Stimulated activated CD8-positive, alpha-beta memory T cell treated with anti-CD3 and anti-CD28 coated beads, Interleukin-7, amount 100 ng/mL, for 4 hours (primary cell): Measurements from ENCODE around the gene NFIA.

Source experiments
- DNase-seq, 2 donors: peaks; one replicate each; pipeline ENCODE4 v3.0.0-alpha.2; 2020; ENCODE audit warnings: low read depth in 2 of 2

The NFIA gene

DNA sequence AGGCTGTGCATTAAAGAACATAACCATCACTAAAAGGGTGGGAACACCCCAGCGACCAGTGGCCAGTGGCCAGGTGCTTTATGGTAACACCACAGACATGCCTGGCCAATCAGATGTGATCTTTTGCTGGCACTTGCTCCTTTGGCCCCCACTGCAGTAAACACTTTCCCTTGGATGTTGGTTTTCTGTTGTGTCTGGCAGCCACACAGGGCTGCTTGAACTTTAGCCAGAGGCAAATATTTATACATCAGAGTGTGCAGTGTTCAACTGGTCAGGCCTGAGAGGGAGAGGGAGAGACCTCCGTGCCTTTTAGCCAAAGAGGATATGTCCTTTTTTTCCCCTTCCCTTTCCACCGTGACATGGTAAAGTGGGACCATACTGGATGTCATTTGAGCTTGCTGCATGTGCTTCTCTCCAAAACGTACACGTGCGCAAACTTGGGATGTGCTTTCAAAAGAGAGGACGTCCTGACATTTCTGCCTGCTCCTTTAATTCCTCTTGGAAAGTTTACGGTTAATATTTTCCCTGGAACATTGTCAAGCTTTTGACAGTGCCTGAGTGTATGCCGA lies 101.2 kb downstream of the NFIA start:
- no peak for DNase-seq

DNA sequence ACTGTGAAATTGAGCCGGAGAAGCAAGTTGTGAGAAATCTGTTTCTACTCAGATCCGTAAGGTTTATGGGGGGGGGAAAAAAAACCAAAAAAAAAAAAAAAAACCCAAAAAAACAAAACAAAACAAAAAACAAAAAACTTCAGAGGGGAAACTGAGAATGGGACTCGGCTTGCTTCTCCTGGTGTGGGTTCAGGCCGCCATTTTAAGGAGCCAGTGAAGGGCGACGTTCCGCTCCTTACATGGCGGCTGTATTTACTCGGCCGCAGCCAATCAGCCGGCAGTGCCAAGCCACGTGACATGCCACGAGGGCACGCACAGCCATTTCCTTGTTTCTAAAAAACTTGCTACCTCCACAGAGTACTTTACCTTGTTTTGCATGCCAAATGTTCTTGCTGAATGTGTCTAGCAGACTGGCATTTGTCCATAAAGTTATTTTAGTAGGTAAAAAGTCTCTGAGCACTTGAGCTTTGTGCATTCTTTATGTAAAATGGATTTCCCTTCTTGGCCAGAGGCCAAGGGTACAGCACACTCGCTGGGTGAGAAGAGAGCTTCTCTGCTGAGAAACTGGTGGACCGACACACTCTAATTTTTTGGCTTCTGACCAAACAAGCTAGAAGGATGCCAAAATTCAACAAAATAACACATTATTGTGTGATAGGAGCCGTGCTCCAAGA lies 101.8 kb downstream of the NFIA start:
- DNase-seq, result no peak

DNA sequence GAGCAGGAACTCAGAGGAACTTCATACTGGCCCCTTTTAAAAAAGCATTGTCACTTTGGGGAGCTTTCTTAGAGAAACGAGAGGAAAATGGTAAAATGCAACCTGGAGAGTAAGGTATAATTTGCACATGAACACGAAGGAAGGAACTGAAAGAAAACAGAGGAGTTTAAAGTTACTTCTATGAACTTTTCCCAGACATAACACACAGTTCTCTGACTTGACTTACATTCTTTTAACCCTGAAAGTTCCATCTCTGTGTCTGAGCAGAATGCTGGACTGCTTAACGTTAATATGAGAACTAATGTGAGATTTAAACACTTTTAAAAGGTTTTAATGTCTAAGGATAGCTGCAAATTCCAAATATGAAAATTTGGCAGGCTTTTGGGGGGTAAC lies 102.3 kb downstream of the NFIA start:
- DNase-seq, result no peak

DNA sequence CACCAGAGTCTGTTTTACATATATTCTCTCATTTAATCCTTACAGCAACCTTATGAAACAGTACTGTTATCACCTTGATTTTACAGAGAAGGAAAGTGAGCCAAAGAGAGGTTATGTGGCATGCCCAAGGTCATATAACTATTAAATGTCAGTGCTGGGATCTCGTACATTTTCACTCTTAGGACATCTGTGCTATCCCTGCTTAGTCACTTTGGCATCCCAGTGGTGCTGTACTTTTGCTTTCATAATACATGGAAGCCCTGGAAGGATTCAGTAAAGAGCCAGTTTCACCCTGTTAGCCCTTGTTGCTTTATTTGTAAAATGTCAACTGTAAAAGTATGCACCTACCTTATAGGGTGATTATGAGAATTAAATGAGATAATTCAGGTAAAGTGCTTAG lies 104.4 kb downstream of the NFIA start:
- no peak for DNase-seq

DNA sequence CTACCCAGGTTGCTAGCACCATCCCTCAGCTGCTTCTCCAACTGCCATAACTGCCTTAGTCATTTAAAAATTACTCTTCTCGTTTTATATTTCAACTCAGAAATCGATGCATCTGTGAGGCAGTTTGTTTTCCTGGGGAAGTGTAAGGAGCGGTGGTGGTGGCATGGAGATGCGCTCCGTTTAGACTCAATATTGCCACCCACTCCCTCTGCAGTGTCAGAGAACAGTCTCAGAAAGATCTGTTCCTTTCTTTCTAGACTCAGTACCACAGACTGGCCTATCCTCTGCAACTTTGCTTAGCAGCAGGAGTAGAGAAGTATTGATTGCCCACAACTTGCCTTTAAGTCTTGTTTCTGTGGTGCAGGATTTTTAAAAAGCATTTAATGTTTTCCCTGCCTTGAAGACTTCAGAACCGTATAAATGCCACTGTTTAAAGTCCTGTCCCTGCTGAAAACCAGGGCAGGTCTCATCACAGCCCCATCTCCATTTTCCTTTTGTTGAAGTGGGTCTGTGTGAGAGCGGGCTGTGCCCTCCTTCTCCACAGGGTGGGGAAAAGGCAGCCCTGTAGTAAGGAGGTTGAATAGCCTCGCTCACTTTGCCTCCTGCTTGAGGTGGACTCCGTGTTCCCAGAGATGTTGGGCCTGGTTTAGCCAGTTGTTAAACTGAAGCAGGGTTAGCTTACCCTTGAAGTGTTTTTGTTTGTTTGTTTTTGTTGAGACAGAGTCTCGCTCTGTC lies 105.2 kb downstream of the NFIA start:
- DNase-seq, result no peak

DNA sequence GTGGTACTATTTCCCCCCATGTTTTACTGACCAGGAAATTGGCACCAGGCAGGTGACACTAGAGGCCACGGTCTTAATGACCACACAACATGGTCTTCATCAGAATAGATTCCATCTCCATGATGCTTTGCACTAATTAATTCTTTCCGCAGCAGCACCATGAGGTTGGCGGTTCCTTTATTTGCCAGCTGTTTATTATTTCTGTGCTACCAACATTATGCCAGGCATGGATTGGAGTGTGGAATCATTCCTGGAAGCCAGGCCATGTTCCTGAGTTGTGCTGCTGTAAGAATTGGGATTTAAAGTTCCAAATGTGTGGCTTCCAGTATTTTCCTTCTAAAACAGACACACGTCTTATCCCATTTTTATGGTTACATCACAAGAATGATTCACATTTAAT lies 107.8 kb downstream of the NFIA start:
- no peak for DNase-seq

DNA sequence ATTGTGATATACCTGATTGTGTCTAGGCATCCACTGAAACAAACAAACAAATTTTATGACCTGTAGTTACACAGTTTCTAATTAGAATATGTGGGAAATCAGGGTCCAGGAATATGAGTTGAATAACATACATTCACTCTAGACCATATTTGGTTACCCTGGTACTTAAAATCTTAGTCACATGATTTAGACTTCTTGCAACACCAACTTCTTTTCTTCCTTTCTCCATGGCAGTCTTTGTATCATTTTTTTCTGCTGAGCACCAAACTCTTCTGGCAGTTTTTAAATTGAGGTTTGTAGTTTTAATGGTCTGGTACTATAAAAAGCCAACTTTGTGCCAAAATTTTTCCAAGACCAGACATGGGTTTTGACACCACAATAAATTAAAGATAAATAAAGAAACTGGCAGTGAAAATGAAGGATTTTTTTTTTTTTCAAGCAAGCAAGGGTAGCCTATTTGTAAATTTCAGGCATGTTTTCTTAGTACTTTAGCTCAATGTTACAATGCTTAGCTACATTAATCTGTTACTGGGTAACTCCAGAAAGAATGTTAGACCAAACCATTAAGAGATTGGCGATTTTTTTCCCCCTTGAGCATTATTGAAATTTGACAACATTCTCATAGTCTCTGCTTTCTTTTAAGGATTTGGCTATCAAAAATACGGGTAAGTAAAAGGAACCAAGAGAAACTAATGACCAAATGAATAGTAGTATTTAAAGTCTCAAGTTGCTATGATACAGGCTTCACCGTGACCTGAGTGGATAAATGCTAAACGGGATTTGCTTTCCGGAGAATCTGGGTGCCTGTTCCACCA lies 108.5 kb downstream of the NFIA start:
- no peak for DNase-seq

DNA sequence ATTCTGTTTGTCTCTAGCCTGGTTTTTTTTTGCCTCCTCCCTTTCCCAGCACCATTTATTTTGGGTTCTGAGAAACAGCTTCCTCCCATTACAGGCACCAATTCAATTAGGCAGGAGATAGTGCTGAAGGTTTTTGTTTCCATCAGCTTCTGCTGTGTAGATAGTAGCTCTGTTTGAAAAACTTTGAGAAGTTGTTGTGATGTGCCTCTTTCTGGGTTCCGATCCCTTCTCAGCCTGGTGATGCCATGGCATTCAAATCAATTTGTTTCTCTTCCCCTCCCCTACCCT lies 109.0 kb downstream of the NFIA start:
- DNase-seq, result no peak

DNA sequence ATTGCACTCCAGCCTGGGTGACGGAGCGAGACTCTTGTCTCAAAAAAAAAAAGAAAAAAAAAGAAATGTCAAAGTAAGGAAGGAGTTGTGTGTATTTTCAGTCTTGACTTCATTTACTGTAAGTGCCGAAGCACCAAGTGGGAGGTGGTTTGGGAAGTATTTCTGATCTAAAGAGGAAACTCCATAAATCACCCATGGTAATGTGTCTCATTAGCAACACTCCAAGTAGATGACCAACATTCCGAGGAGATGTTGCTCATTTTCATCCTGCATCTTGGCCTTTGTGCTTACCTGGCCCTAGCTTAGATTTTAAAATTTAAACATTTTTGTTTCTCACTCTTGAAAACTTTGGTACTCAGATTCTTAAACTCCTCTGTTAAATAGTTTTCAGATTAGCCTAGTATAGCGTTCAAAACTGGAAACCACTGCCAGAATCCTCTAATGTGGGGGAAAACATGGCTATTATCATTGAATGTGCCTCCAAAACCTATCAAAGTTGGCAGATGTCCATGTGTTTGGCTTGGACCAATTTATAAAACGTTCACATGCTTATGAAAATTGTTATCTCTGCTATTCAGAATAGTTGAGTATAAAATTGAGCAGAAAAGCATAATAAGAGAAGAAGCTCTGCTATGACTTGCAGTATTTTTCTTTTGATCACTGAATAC lies 110.4 kb downstream of the NFIA start:
- no peak for DNase-seq

DNA sequence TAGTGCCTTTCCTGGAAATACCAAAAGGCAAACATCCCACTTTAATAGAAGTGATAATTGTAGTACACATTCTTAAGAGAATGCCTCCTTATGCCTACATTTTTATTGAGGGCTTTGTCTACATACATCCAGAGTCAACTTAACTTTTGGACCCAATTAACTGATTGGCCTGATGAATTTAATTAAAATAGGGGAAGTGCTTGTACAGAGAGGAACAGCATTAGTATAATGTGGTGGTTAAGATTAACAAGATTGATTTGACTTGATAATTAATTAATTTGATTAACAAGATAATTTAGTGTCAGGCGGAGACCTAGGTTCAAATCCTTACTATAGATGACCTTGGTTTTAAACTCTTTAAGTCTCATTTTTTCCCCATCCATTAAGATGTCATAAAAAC lies 111.4 kb downstream of the NFIA start:
- DNase-seq, result no peak

DNA sequence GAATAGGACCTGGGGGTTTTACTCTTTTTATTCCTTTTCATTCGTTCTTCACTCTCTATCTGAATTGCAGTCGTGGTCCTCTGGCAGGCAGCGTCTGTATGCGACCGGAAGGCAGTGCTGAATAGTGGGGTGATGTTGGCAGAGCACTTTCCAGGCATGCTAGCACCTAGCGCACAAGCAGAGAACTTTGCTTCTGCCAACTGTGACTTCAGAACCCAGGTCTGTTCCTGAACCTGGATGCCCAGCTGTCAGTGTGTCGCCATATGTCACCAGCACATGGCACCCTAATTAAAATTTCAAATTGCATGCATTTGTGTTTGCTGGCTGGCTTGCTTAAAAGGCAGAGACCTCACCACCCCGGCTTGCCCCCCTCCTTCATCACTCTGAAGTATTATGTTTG lies 116.2 kb downstream of the NFIA start:
- no peak for DNase-seq

DNA sequence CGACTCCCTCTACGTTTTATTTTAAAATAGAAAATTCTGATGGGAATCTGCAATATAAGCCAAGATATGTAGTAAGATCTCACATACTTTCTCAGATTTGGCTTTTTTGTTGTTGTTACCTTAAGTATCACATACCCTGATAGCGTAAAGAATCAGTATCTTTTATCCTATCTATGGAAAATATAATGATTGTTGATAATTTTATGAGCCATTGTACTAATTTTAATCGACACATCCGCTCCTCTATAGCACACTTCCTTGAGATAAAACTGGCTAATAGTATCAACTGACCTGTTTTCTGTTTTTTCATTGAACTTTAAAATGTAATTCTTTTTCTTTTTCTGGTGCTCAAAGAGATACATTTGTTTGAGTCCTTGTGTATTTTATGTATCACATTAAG lies 118.7 kb downstream of the NFIA start:
- no peak for DNase-seq

DNA sequence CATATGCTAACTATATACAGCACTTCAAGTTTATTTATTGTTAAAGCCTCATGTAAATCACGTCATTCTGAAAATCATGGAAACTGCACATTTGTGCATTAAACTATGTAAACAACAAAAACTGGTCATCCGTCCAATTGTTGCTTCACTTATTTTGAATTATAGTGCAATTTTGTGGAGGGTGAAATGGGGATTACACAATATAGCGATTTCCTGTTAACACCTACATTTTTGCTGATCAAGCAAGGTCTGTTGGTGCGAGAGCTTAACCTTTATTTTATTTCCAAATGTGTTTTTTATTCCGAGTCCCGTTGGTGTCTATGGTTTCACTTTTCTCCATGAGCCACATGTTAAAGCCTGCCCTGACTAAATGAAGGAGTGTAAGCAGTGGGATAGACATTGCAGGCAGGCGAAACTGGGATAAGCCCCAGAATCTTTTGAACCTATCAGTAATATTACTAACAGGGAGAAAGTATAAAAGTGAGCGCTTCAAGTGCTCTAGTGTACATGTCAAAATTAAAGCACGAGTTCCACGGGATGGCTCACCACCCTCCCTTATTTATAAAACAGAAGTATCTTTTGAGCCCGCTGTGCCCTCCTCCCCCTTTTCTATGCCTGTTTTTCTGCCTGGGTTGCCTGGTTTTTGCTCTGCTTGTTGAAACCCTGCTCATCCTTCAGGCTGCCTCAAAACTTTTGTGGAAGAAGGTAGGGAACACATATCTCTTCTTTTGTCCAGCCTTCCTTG lies 120.7 kb downstream of the NFIA start:
- DNase-seq, result no peak

DNA sequence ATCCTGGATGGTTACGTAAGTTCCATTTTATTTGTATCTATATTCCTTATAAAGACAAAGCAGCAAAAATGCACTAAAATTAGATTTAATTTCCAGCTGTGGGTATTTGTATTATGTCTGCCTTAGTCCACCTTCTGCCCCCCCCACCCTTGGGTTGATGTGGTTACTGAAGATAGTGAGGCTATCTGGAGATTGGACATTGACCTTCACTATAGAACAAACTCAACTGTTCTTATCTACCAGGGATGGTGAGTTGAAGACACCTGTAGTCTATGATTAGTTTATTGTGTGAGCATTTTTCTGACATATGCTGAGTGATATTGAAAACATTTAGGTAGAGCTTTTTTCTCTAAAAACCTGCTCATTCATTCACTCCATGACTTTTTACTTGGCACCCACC lies 122.2 kb downstream of the NFIA start:
- DNase-seq, result no peak

DNA sequence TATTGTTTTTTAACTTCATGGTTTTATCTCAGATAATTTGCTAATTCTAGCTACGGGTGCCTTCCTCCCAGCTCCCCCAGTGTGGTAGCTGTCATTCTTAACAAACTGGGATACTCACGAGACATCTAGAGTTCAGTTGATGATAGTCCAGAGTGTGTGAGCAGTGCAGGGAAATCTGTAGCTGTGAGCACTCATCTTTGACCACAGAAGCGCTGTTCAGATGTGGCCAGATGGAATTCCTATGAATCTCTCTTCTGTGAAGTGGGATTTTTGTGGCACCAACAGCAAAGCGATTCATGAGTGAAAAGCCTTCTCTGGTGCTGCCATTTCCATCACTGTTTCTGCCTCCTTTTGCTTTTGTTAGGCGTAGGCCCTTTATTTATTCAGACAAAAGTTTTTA lies 125.1 kb downstream of the NFIA start:
- no peak for DNase-seq

DNA sequence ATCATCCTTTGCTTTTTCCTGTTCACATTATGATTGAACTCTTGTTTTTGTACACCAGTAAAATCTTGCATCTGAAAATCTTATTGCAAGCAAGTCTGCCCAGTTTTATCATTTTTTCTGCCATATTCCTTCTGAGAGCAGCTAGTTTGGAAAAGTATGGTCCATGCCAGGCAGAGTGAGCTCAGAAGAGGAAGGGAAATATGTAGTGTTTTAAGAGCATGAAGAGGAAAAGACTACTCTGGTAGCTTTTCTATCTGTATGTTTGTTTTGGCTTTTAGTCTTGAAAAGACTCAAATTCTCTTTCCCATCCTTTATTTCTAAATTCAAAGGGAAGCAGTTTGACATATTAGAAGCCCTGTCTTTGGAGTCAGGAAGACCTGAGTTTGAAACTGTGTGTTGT lies 125.8 kb downstream of the NFIA start:
- DNase-seq, result no peak

DNA sequence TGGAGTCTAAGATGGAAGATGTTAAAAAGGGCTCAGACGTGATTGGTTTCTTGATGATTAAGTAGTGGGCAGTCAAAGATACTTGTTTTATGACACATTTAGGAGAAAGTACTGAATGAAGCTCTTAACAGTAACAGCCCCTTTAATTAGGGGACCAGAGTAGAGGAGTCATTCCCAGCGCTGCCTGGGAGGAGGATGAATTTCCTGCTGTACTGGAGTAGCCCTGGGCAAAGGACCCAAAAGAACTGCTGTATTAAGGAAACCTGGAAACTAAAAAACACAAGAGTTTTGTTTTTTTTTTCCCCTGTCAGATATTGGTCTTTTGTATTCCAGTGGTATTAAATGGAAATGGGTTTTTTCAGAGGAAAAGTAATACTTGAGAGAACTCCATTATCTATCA lies 126.5 kb downstream of the NFIA start:
- no peak for DNase-seq

DNA sequence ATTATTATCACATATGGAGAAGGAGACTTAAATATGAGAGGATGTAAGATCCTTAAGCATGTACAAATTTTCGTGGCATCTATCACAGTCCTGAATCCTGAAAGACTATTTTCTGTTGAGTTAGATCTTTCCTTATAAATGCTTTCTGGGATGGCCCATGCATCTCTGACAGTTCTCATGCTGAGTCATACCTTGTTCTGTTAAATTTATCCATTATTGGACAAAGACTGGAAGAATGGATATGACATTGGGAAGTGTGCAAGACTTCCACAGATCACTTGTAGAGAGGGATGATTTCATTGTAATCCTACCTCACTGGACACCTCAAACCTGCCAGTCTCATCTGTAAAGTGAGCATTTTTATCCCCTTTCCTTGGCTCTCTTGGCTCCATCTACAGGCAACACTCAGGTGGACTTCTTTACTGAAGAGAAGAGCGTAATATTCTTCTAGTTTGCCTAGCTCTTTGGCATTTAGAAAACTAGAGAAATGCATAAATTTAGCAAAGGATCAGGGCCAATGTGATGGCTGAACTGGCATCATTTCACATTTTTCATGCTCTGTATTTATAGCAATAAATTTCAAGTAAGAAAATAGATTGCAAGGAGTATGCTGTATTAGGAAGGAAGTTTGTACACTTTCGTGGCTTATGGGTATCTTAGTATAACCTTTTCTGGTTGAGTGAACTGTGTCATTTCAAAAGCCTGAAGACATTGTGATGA lies 128.2 kb downstream of the NFIA start:
- no peak for DNase-seq

DNA sequence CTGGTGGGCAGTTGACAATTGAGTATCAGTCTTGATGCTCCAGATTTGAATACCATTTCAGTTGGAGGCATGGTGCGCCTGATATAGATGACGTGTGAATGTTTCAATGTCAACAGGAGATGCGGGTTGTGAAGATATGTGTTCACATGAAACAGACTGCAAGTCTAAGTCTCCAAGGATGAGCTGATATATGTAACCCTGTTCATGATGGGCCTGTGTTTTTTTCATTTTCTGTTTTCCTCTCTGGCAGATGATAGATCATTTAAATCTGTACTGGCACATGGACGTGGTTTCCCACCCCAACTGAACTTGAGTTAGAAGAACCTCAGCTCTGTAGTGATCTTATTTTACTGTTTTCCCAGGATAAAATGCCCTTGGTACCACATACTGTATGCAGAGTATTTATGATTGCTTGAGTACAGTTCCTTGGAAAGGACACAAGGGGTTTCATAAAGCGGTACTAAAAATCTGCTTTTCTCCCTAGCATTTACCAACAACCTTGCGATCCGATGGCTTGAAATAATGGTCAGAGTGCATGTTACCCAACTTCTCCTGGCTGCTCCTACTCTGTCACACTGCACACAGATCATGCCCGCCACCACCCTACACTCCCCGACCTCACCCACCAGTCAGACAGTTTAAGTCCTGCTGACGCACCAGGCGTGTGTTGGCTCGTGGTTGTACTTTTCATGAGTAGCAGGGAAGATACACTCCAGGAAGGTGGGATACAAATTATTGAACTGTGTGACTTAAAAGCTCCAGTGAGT lies 131.1 kb downstream of the NFIA start:
- DNase-seq, result no peak

DNA sequence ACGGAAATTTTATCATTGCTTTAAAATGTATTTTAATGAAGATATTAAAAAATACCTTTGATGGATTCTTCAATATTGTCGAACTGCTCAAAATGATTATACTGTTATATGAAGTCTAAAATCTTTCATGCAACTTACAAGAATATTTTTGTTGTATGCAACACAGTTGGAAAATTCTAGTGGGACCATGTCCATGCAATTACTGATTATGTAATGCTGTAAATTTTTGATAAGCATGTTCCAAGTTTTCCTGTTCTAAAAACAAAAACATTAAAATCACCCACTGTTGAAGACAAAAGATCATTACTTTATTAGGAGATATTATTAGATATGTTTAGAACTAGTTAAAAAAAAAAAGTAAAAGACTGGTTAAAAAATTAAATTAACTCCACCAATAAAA lies 132.8 kb downstream of the NFIA start:
- no peak for DNase-seq
